ENCODE data around the gene MAST2.

DNA sequence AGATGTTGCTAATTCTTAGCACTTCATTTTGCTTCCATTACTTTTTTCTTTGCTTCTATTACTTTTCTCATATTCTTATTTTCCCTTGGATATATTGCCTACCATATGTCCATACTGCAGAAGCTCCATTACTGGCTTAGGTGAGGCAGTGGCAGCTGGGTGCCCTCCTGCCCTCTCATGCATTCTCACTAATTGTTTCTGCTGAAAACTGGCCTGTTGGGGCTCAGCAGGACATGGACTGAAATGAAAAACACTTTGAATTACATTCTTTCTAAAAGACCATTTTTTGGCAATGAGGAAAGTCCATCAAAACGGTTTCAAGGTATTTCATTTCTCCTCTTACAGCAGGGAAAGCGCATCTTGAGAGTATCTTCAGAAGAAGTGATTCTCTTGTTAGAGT is 122.9 kb downstream of the MAST2 start:
- TF ChIP-seq, protein P1, sequence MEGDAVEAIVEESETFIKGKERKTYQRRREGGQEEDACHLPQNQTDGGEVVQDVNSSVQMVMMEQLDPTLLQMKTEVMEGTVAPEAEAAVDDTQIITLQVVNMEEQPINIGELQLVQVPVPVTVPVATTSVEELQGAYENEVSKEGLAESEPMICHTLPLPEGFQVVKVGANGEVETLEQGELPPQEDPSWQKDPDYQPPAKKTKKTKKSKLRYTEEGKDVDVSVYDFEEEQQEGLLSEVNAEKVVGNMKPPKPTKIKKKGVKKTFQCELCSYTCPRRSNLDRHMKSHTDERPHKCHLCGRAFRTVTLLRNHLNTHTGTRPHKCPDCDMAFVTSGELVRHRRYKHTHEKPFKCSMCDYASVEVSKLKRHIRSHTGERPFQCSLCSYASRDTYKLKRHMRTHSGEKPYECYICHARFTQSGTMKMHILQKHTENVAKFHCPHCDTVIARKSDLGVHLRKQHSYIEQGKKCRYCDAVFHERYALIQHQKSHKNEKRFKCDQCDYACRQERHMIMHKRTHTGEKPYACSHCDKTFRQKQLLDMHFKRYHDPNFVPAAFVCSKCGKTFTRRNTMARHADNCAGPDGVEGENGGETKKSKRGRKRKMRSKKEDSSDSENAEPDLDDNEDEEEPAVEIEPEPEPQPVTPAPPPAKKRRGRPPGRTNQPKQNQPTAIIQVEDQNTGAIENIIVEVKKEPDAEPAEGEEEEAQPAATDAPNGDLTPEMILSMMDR (conservative IDR thresholded peaks at IDR 0.05; ENCODE audit: low read depth, low read length) = no peak
- no peak for TF ChIP-seq EZH2 (IDR thresholded peaks at IDR 0.05; ENCODE audit: borderline replicate concordance, low read depth, low read length, poor library complexity, severe bottlenecking)

Data from A673 (cell line).